Astrocyte of the spinal cord (primary cell): ENCODE measurements around the gene SERINC1.
A peak's percentile ranks its signal among the peaks of the same experiment; 100 is the strongest.

Experiments used
- DNase-seq: peaks from one replicate; pipeline ENCODE4 v3.0.0; 2011; ENCODE audit warnings: low read depth, low spot score
- H3K4me3 ChIP-seq: 2 replicates; pipeline ENCODE4 v1.5.1; 2011; ENCODE audit warnings: low read depth, mild to moderate bottlenecking, low read length, moderate library complexity
- CTCF ChIP-seq: IDR thresholded peaks from 2 replicates; pipeline ENCODE4 v1.5.1; 2012; ENCODE audit warnings: low read depth, mild to moderate bottlenecking, low read length, inconsistent platforms
- in situ Hi-C: cut with HindIII; loops from 2 replicates; pipeline ENCODE4 v1.10.0; 2017; ENCODE audit warnings: low sequenced_read_pairs

Gene SERINC1

GRCh38 chr6:122408240-122408639 is 63.4 kb downstream of the SERINC1 start:
- no peak for TF ChIP-seq CTCF
- in situ Hi-C loops: no loop called here
- DNase-seq: no peak
- H3K4me3 ChIP-seq: no peak overlapping the region

- in situ Hi-C loops: no loop called here
These were observed 63.9 kb downstream of the SERINC1 start for GRCh38 chr6:122407712-122408111.

GRCh38 chr6:122406187-122406586 is 65.4 kb downstream of the SERINC1 start:
- DNase-seq: no peak
- no peak overlapping the region for H3K4me3 ChIP-seq
- in situ Hi-C loops: no loop called here
- no peak for TF ChIP-seq CTCF

More at GRCh38 chr6:122407712-122408111, 63.9 kb downstream of the SERINC1 start:
- TF ChIP-seq CTCF: no peak
- H3K4me3 ChIP-seq: no peak overlapping the region
- DNase-seq: no peak

- in situ Hi-C loops: no loop called here
- no peak overlapping the region for H3K4me3 ChIP-seq
- TF ChIP-seq CTCF: peak; percentile 14
- no peak for DNase-seq
These were observed 66.2 kb downstream of the SERINC1 start for GRCh38 chr6:122405417-122405816.

- in situ Hi-C loops: no loop called here
- H3K4me3 ChIP-seq: no peak overlapping the region
- no peak for DNase-seq
- TF ChIP-seq CTCF: no peak
These were observed 67.2 kb downstream of the SERINC1 start for GRCh38 chr6:122404444-122404843.

- TF ChIP-seq CTCF: no peak
- in situ Hi-C loops: no loop called here
- no peak for DNase-seq
- no peak overlapping the region for H3K4me3 ChIP-seq
These were observed 70.5 kb downstream of the SERINC1 start for GRCh38 chr6:122401104-122401503.
